Measurements from ENCODE around the gene DNM2.
A peak's percentile ranks its signal among the peaks of the same experiment; 100 is the strongest.
"Not testable (repeated sequence)": the region's sequence is repeated elsewhere in the genome, so short reads cannot be mapped to it uniquely, and the experiment has no call there.

The DNM2 gene

GRCh38 chr19:10838377-10838776 lies 120.5 kb downstream of the DNM2 start:
- no peak for DNase-seq (ENCODE audit: low spot score)

GRCh38 chr19:10839114-10840050 lies 121.5 kb downstream of the DNM2 start:
- no peak for DNase-seq (ENCODE audit: low spot score)

GRCh38 chr19:10842788-10843187 lies 124.9 kb downstream of the DNM2 start:
- DNase-seq (ENCODE audit: low spot score), result no peak

GRCh38 chr19:10846500-10847202 lies 128.8 kb downstream of the DNM2 start:
- DNase-seq (ENCODE audit: low spot score), result no peak

- no peak for DNase-seq (ENCODE audit: low spot score)
These were observed 130.5 kb downstream of the DNM2 start, which contains the start of gene C19orf38 for GRCh38 chr19:10848230-10848856. C19orf38 (plus strand) TSS chr19:10848415; CDS start chr19:10848509, 94 bp downstream.

- DNase-seq (ENCODE audit: low spot score), result no peak
These were observed 132.8 kb downstream of the DNM2 start for GRCh38 chr19:10850631-10851030.

- no peak for DNase-seq (ENCODE audit: low spot score)
These were observed 134.4 kb downstream of the DNM2 start for GRCh38 chr19:10852098-10852800.

GRCh38 chr19:10852941-10853340 lies 135.1 kb downstream of the DNM2 start:
- no peak for DNase-seq (ENCODE audit: low spot score)

GRCh38 chr19:10854350-10855089 lies 136.6 kb downstream of the DNM2 start:
- no peak for DNase-seq (ENCODE audit: low spot score)

GRCh38 chr19:10855879-10856522 lies 138.1 kb downstream of the DNM2 start:
- DNase-seq (ENCODE audit: low spot score), result no peak

GRCh38 chr19:10856899-10857298 lies 139.0 kb downstream of the DNM2 start:
- not testable (repeated sequence) for DNase-seq (ENCODE audit: low spot score)

- no peak for DNase-seq (ENCODE audit: low spot score)
These were observed 140.4 kb downstream of the DNM2 start for GRCh38 chr19:10858204-10858828.

- peak; percentile 17 for DNase-seq (ENCODE audit: low spot score)
These were observed 143.3 kb downstream of the DNM2 start for GRCh38 chr19:10861103-10861651.

- no peak for DNase-seq (ENCODE audit: low spot score)
These were observed 144.8 kb downstream of the DNM2 start for GRCh38 chr19:10862561-10863106.

- no peak for DNase-seq (ENCODE audit: low spot score)
These were observed 145.3 kb downstream of the DNM2 start for GRCh38 chr19:10863107-10863717.

- DNase-seq (ENCODE audit: low spot score), result peak; percentile 79
These were observed 146.6 kb downstream of the DNM2 start for GRCh38 chr19:10864538-10864899.

GRCh38 chr19:10866495-10866894 lies 148.6 kb downstream of the DNM2 start:
- no peak for DNase-seq (ENCODE audit: low spot score)

- DNase-seq (ENCODE audit: low spot score), result no peak
These were observed 151.1 kb downstream of the DNM2 start for GRCh38 chr19:10868872-10869547.

- not testable (repeated sequence) for DNase-seq (ENCODE audit: low spot score)
These were observed 152.0 kb downstream of the DNM2 start for GRCh38 chr19:10869872-10870311.
